Stimulated activated effector memory CD8-positive, alpha-beta T cell treated with anti-CD3 and anti-CD28 coated beads, Interleukin-12 subunit alpha, Interleukin-12 subunit beta, amount 100 ng/mL, for 72 hours (primary cell): ENCODE measurements around the gene CARS2.

Experiments used
- ATAC-seq: fragments of 150-1000 bp; cut with Tn5 transposase; 2 replicates; pipeline ENCODE4 v1.10.0; 2021
- DNase-seq, 2 donors: peaks; one replicate each; pipeline ENCODE4 v3.0.0; 2021 to 2022; ENCODE audit warnings: low spot score in 2 of 2
- H3K27ac Mint-ChIP-seq: one replicate; pipeline ENCODE4 v1.8.0; 2022; ENCODE audit warnings: mild to moderate bottlenecking, mixed read lengths
- H3K36me3 Mint-ChIP-seq: one replicate; pipeline ENCODE4 v1.8.0; 2022; ENCODE audit warnings: mild to moderate bottlenecking, mixed read lengths
- H3K4me1 Mint-ChIP-seq: one replicate; pipeline ENCODE4 v1.8.0; 2022; ENCODE audit warnings: mixed read lengths
- H3K4me3 Mint-ChIP-seq: one replicate; pipeline ENCODE4 v1.8.0; 2022; ENCODE audit warnings: mild to moderate bottlenecking, mixed read lengths
- H3K9me3 Mint-ChIP-seq: one replicate; pipeline ENCODE4 v1.8.0; 2022; ENCODE audit warnings: mixed read lengths

The CARS2 gene

GRCh38 chr13:110643768-110644421 is 62.0 kb downstream of the CARS2 start:
- no peaks in the 10 kb centered on the region for H3K9me3 Mint-ChIP-seq
- H3K4me3 Mint-ChIP-seq: no peak overlapping the region
- DNase-seq: no peak
- no peak overlapping the region for H3K27ac Mint-ChIP-seq
- no peak for ATAC-seq
- no peaks in the 10 kb centered on the region for H3K4me1 Mint-ChIP-seq
- peaks cover 84% of the 10 kb centered on the region for H3K36me3 Mint-ChIP-seq

- no peaks in the 10 kb centered on the region for H3K4me1 Mint-ChIP-seq
- peaks cover 84% of the 10 kb centered on the region for H3K36me3 Mint-ChIP-seq
- ATAC-seq (no peak), DNase-seq (no peak)
- H3K9me3 Mint-ChIP-seq: no peaks in the 10 kb centered on the region
- no peak overlapping the region for H3K27ac Mint-ChIP-seq
- no peak overlapping the region for H3K4me3 Mint-ChIP-seq
Measured at GRCh38 chr13:110643324-110643723, 62.6 kb downstream of the CARS2 start.

- Mint-ChIP-seq H3K9me3 (no peaks in the 10 kb centered on the region), H3K4me1 (no peaks in the 10 kb centered on the region), H3K27ac (no peak overlapping the region), H3K4me3 (no peak overlapping the region), H3K36me3 (peaks cover 91% of the 10 kb centered on the region)
- DNase-seq (no peak), ATAC-seq (no peak)
Measured at GRCh38 chr13:110642291-110642981, 63.5 kb downstream of the CARS2 start.

GRCh38 chr13:110641055-110642015 is 64.6 kb downstream of the CARS2 start:
- Mint-ChIP-seq H3K4me1 (no peaks in the 10 kb centered on the region), H3K9me3 (no peaks in the 10 kb centered on the region), H3K27ac (peak overlapping the region; percentile 86), H3K4me3 (no peak overlapping the region), H3K36me3 (peaks cover 91% of the 10 kb centered on the region)
- no peak for DNase-seq
- no peak for ATAC-seq

GRCh38 chr13:110640591-110641029 is 65.3 kb downstream of the CARS2 start:
- Mint-ChIP-seq H3K9me3 (no peaks in the 10 kb centered on the region), H3K27ac (peak overlapping the region; percentile 86), H3K36me3 (peaks cover 91% of the 10 kb centered on the region), H3K4me3 (no peak overlapping the region), H3K4me1 (no peaks in the 10 kb centered on the region)
- DNase-seq (no peak), ATAC-seq (no peak)

- no peaks in the 10 kb centered on the region for H3K9me3 Mint-ChIP-seq
- DNase-seq (no peak), ATAC-seq (no peak)
- peaks cover 95% of the 10 kb centered on the region for H3K36me3 Mint-ChIP-seq
- no peaks in the 10 kb centered on the region for H3K4me1 Mint-ChIP-seq
- peak overlapping the region; percentile 86 for H3K27ac Mint-ChIP-seq
- H3K4me3 Mint-ChIP-seq: no peak overlapping the region
Measured at GRCh38 chr13:110639935-110640334, 66.0 kb downstream of the CARS2 start.

- Mint-ChIP-seq H3K4me3 (no peak overlapping the region), H3K4me1 (no peaks in the 10 kb centered on the region), H3K36me3 (peaks cover 96% of the 10 kb centered on the region), H3K9me3 (no peaks in the 10 kb centered on the region), H3K27ac (peak overlapping the region; percentile 86)
- ATAC-seq (no peak), DNase-seq (no peak)
Measured at GRCh38 chr13:110638814-110639806, 66.8 kb downstream of the CARS2 start.

- H3K4me1 Mint-ChIP-seq: no peaks in the 10 kb centered on the region
- no peak for DNase-seq
- peak overlapping the region; percentile 10 for H3K27ac Mint-ChIP-seq
- no peak overlapping the region for H3K4me3 Mint-ChIP-seq
- peaks cover 91% of the 10 kb centered on the region for H3K36me3 Mint-ChIP-seq
- H3K9me3 Mint-ChIP-seq: no peaks in the 10 kb centered on the region
- ATAC-seq: no peak
Measured at GRCh38 chr13:110638257-110638656, 67.7 kb downstream of the CARS2 start.

GRCh38 chr13:110637747-110638146 is 68.2 kb downstream of the CARS2 start:
- Mint-ChIP-seq H3K9me3 (no peaks in the 10 kb centered on the region), H3K4me1 (no peaks in the 10 kb centered on the region), H3K36me3 (peaks cover 86% of the 10 kb centered on the region), H3K4me3 (no peak overlapping the region), H3K27ac (peak overlapping the region; percentile 10)
- ATAC-seq: no peak
- no peak for DNase-seq

- H3K27ac Mint-ChIP-seq: no peak overlapping the region
- no peak overlapping the region for H3K4me3 Mint-ChIP-seq
- DNase-seq: no peak
- H3K36me3 Mint-ChIP-seq: peaks cover 81% of the 10 kb centered on the region
- H3K9me3 Mint-ChIP-seq: no peaks in the 10 kb centered on the region
- ATAC-seq: no peak
- H3K4me1 Mint-ChIP-seq: no peaks in the 10 kb centered on the region
Measured at GRCh38 chr13:110637275-110637674, 68.6 kb downstream of the CARS2 start.

GRCh38 chr13:110636701-110637201 is 69.2 kb downstream of the CARS2 start:
- no peak overlapping the region for H3K4me3 Mint-ChIP-seq
- no peaks in the 10 kb centered on the region for H3K4me1 Mint-ChIP-seq
- no peaks in the 10 kb centered on the region for H3K9me3 Mint-ChIP-seq
- H3K36me3 Mint-ChIP-seq: peaks cover 76% of the 10 kb centered on the region
- H3K27ac Mint-ChIP-seq: no peak overlapping the region
- no peak for ATAC-seq
- DNase-seq: no peak

- H3K9me3 Mint-ChIP-seq: no peaks in the 10 kb centered on the region
- H3K4me1 Mint-ChIP-seq: no peaks in the 10 kb centered on the region
- DNase-seq: no peak
- no peak for ATAC-seq
- no peak overlapping the region for H3K27ac Mint-ChIP-seq
- H3K36me3 Mint-ChIP-seq: peaks cover 69% of the 10 kb centered on the region
- no peak overlapping the region for H3K4me3 Mint-ChIP-seq
Measured at GRCh38 chr13:110636053-110636475, 69.9 kb downstream of the CARS2 start.

- Mint-ChIP-seq H3K36me3 (peaks cover 64% of the 10 kb centered on the region), H3K4me1 (peaks cover 4% of the 10 kb centered on the region)
- no peak for ATAC-seq
Measured at GRCh38 chr13:110635405-110636002, 70.4 kb downstream of the CARS2 start.

GRCh38 chr13:110634558-110634957 is 71.4 kb downstream of the CARS2 start:
- Mint-ChIP-seq H3K9me3 (no peaks in the 10 kb centered on the region), H3K36me3 (peaks cover 62% of the 10 kb centered on the region), H3K27ac (no peak overlapping the region), H3K4me1 (peaks cover 14% of the 10 kb centered on the region), H3K4me3 (no peak overlapping the region)
- DNase-seq (no peak), ATAC-seq (no peak)

More at GRCh38 chr13:110635405-110636002, 70.4 kb downstream of the CARS2 start:
- H3K27ac Mint-ChIP-seq: no peak overlapping the region
- no peak overlapping the region for H3K4me3 Mint-ChIP-seq
- no peaks in the 10 kb centered on the region for H3K9me3 Mint-ChIP-seq
- DNase-seq: no peak
